IPS-NIHi11 (cell line): ENCODE data around the gene LILRB5.
"Not testable (repeated sequence)": the region's sequence is repeated elsewhere in the genome, so short reads cannot be mapped to it uniquely, and the experiment has no call there.

Source experiments
- DNase-seq: peaks from one replicate; pipeline ENCODE4 v3.0.0; 2012; ENCODE audit warnings: mixed read lengths, low spot score

Gene LILRB5

GRCh38 chr19:54257116-54257480 is at the start of gene LILRB5:
Gene LILRB5 (minus strand): TSS chr19:54257273. CDS start chr19:54257193, 80 bp downstream.
- DNase-seq: no peak

GRCh38 chr19:54305141-54305540 is 48.1 kb upstream of the LILRB5 start:
- no peak for DNase-seq

- DNase-seq: no peak
Measured at GRCh38 chr19:54302257-54302656, 45.2 kb upstream of the LILRB5 start.

GRCh38 chr19:54299515-54299914 is 42.4 kb upstream of the LILRB5 start:
- no peak for DNase-seq

DNA sequence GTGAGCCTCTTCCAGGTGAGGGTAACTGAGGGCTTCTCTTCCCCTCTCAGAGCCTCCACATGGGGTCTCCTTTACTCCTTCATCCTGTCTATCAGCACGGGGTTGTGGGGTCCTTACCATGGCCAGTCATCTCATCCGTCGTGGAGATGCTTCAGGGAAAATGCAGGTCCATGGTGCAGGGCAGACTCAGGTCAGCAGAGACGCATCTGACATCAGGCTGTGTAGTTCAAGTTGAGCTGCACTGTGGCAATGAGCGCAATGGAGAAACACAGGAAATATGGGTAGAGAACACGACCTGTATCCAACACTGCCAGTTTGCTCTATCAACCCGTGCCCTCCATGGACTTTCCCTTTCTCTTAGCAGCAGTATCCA is 42.0 kb upstream of the LILRB5 start:
- no peak for DNase-seq

DNA sequence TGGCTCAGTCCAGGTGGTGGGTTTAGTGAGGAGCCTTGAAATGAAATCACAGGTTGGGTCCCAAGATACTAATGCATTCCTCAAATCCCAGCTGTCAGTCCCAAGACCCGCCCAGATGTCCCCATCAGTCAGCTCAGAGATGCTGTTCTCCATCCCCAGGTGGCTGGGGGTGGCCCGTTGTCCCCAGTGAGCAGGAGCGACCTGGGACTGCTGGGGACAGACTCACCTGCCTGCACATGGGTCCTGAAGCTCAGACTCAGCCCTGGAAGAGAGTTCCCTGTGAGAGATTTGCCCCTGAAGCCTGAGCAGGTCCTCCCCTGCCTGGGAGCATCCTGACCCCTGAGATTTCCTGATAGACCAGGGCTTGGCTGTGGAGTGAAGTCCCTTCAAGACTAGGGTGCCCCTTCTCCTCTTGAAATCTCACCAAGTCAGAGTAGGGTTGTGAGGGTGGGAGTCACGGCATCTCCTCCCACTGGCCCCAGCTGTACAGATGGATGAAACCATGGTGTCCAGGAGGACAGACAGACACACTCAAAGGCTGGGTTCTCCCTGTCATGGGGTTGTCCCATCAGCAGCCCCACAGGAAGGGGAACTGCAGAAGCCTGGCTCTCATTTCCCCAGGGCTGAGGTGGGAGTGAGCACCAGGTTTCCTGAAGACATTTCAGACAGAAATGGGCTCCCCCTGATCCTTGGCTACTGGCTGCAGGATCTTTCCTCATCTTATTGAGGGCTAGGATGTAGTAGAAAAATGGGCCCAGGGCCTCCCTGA is 41.5 kb upstream of the LILRB5 start:
- no peak for DNase-seq

DNA sequence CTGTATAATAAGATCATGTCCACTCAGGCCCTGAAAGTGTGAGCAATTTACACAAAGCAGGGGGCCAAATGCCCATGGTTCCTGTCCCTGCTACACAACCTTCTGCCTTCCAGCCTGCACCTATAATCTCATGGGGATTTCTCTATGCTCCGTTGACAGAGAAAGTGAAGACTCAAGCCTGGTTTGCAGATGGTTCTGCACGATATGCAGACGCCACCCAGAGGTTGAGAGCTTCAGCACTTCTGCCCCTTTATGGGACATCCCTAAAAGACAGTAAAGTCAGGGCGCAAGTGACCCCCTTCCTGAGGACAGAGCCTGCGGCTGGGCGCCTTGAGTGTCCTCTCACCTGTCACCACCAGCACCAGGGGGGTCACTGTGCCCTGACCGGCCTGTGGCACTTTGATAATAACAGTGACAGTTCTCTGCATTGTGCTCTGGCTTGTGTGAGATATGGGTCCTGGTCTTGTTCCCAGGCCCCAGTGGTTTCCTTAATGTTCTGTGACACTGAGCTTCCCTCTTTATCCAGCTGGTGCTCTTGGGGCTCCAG is 40.8 kb upstream of the LILRB5 start:
- peak; percentile 35 for DNase-seq

- no peak for DNase-seq
Measured at GRCh38 chr19:54294539-54294938, 37.5 kb upstream of the LILRB5 start.

DNA sequence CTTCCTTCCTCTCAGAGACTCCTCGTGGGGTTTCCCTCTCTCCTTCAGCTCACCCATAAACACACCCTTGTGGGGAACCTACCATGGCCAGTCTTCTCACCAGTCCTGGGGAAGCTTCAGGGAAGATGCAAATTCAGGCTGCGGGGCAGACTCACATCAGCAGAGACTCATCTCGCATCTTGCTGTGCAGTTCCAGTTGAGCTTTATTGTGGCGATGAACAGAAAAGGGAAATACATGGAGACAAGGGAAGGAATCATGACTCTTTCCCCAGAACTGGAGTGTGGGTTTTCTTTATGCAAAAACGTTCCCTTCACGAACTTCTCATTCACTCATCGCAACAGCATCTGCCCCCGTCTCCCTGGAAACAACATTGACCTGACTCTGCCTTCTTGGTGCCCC is 32.1 kb upstream of the LILRB5 start:
- DNase-seq: not testable (repeated sequence)

- DNase-seq: no peak
Measured at GRCh38 chr19:54287456-54287855, 30.4 kb upstream of the LILRB5 start.

DNA sequence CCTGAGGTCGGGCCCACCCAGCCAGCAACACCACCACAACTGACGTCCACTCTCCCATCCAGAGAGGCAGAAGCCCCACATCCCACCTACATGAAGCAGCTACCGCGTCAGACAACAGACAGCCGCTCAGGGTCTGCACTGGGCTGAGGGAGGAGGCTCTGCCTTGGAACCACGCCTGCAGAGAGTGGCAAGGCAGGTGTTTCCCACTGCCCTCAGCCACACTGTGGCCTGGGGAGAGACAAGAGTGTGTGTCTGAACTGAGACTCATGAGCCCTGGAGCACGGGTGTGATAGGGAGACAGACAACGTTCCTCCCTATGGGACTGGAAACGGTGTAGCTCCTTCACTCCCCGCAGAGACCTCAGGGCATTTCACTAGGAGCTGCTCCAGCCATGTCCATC is 29.2 kb upstream of the LILRB5 start:
- DNase-seq: not testable (repeated sequence)

DNA sequence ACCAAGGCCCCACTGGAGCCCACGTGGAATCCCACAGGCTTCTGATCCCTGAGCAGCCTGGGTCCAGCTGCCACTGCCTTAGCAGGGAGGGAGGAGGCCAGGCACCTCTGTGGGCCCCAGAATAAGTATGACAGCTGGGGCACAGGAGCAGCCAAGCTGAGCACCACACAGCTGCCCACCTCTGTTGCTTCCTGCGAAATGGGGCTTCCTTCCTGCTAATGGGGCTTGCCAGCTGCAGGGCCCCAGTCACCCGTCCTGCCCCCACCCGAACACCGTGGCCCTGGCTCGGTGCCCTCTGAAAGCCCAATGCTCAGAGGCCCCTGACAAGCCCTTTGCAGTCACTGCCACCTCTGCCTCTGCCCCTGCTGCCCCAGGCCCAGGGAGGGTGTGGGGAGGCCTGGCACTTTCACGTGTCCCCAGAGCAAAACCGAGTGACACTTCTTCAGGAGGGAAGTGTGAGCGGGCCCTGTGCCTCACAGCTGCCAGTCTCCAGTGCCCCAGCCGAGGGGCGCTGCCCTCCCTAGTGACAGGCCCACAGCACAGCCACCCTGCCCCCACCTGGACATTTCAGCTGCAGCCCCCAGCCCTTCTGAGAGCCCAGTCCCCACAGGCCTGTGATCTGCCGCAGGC is 28.5 kb upstream of the LILRB5 start:
- DNase-seq: not testable (repeated sequence)

DNA sequence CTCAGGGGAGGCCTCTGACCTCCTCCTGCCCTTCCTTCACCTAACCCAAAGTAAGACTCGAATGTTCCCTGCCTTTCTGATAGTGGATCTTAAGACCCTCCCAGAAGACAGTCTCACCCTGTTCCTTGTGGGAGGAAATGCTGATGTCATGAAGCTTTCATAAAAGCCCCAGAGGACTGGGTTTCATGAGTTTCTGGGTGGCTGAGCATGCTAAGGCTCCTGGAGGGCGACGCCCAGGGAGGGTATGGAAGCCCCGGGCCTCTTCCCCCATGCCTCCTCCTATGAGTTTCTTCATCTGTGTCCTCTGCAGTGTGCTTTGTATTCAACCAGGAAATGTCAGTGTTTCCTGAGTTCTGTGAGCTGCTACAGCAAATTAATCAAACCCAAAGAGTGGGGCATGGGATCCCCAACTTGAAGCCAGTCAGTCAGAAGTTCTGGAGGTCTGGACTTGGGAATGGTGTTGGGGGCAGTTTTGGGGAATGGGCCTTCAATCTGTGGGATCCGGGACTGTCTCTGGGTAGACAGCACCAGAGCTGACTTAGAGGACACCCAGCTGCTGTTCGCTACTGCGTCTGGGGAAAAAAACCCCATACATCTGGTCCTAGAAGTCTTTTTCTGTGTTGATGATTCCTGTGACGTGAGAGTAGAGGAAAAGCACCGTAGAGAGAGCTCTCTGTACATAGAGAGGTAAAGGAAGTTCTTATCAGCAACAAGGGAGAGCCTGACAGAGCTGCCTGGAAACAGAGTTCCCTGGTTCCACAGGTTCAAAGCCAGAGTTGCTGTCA is 25.8 kb upstream of the LILRB5 start:
- DNase-seq: no peak

DNA sequence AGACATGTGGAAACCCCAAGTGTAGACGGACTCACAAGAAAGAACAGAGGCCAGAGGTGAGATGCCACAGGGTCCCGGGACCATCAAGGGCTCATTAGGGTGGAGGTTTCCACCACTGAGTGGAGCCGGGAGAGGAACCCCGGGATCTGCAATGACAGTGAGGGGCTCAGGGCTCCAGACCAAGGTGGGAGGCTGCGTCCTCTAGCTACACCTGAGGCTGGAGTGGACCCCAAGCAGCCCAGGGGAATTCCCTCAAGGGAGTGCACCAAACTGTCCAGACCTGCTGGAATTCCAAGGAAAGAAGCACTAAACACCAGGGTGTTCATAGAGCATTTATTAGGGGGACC is 24.6 kb upstream of the LILRB5 start:
- DNase-seq: not testable (repeated sequence)

DNA sequence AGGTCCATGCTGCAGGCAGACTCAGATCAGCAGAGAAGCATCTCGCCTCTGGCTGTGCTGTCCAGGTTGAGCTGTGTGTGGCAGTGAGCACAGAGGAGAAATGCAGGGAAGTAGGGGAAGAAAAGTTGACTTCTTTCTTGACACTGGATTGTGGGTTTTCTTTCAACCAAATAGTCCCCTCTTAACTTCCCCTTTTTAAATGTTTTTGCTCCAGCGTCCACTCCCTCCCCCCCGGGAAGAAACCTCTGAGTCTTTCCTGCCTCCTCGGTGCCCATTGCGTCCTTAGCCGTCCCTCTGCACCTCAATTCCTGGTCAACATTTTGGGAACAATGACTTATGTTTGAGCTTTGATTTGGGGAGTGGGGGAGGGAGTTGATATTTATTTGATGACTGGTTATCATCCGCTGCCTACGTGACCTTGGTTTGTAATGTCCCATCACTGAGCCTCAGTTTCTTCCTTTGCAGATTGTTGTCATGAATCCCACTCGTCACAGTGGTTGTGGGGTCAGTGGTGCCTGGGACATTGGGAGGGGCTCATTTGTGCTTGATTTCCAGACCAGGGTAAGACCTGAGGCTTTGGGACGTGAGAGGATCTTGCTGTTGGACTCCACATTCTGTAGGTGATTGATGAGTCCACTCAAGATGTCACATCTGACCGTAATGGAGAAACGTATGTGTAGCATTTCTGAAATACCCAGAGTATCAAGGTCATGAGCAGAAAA is 24.1 kb upstream of the LILRB5 start, which contains the start of gene LILRB2:
Gene LILRB2, minus strand, starts transcription at position 104 of the 722 bp plus-strand sequence. CDS start 614 bp downstream, outside the sequence.
- no peak for DNase-seq

- not testable (repeated sequence) for DNase-seq
Measured at GRCh38 chr19:54280441-54280840, 23.4 kb upstream of the LILRB5 start.

- DNase-seq: not testable (repeated sequence)
Measured at GRCh38 chr19:54280025-54280424, 23.0 kb upstream of the LILRB5 start.

DNA sequence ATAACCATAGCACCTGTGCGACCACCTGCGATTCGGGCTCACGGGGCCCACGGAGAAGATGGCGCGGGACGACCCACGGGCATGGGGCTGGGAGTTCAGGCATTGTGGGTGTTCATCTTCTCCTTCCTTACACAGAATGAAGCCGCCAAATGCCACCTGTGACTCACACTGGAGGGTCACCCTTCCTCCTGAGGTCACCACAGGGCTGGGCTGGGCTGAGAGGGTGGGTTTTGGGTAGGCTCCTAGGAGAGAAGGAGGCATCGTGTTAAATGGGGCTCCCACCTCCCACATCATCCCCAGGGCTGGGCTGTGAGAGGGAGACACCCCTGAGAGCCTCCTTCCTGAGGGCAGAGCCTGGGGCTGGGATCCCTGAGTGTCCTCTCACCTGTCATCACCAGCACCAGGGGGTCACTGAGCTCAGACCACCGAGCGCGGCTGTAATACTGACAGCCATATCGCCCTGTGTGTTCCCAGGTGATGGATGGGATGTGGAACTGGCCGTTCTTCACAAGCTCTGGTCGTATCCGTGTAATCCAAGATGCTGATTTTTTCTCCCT is 22.4 kb upstream of the LILRB5 start:
- no peak for DNase-seq

DNA sequence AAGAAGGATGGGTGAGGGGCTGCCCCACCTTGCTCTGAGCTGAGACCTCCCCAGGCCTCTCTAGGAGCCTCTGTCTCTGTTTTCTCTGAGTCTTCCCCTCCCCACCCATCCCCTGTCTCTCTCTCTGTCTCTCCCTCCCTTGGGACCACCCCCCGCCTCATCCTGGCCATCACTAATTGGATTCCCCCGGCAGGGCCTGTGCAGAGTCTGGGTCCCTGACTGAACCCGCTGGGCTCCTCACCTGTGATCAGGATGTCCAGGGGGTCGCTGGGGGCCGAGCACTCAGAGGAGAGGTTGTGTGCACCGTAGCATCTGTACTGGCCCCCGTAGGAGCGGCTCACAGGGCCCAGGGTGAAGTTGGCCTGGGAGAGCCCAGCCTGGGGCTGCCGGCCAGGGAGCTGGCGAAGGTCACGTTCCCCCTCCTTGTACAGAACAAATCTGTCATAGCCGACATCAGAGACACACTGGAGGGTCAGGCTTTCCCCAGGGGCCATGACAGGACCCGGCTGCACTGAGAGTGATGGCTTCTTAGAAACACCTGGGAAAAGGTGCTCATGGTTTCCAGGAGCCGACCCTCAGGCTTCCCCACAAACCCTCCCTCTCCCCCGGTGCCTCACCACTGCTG is 21.6 kb upstream of the LILRB5 start:
- DNase-seq: not testable (repeated sequence)

GRCh38 chr19:54278056-54278455 is 21.0 kb upstream of the LILRB5 start:
- DNase-seq: not testable (repeated sequence)

DNA sequence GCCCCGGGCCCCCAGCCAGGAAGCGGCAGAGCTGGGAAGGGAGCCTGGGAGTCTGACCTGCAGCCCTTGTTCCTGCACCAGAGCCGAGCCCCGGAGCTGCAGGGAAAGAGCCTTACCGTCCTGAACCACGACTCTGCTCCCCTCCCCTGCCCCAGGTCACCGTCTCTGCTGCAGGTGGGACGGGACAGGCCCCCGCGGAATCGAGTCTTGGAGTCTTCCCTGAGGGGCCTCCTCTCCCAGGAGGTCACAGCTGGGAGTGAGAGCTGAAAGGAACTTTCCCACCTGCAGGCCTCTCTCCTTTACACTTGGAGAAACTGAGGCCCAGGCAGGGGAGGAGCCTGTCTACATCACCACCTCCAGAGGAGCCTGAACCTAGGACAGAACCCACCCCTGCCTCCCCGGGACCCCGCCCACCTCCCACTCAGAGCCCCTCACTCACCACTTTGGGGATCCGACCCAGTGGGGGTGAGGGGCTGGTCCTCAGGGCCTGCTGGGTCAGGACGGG is 20.1 kb upstream of the LILRB5 start:
- not testable (repeated sequence) for DNase-seq
